ENCODE results near the gene ACTRT2. TPM values are rescaled to one million over a fixed set of nuclear protein-coding genes. Genes with fewer than 3 reads are reported as not detected.

ACTRT2 gene
- total RNA-seq, 1 donor from 2014 or later = not detected

- no peak for DNase-seq
Observed at GRCh38 chr1:3033040-3033789, 11.9 kb downstream of the ACTRT2 start.

GRCh38 chr1:3033790-3034090 lies 12.5 kb downstream of the ACTRT2 start:
- DNase-seq = no peak

- no peak for DNase-seq
Observed at GRCh38 chr1:3034162-3034561, 12.9 kb downstream of the ACTRT2 start.

GRCh38 chr1:3034728-3035562 lies 13.7 kb downstream of the ACTRT2 start:
- no peak for DNase-seq

- DNase-seq = no peak
Observed at GRCh38 chr1:3035563-3036446, 14.5 kb downstream of the ACTRT2 start.

GRCh38 chr1:3036447-3037280 lies 15.4 kb downstream of the ACTRT2 start:
- DNase-seq = no peak

GRCh38 chr1:3037281-3038040 lies 16.2 kb downstream of the ACTRT2 start:
- DNase-seq = no peak

- no peak for DNase-seq
Observed at GRCh38 chr1:3038113-3038551, 16.9 kb downstream of the ACTRT2 start.

GRCh38 chr1:3038571-3039181 lies 17.4 kb downstream of the ACTRT2 start:
- no peak for DNase-seq

- no peak for DNase-seq
Observed at GRCh38 chr1:3040004-3040403, 18.7 kb downstream of the ACTRT2 start.

- DNase-seq = no peak
Observed at GRCh38 chr1:3042481-3042880, 21.2 kb downstream of the ACTRT2 start.

- no peak for DNase-seq
Observed at GRCh38 chr1:3049164-3049563, 27.9 kb downstream of the ACTRT2 start.

- no peak for DNase-seq
Observed at GRCh38 chr1:3049905-3050304, 28.6 kb downstream of the ACTRT2 start.

GRCh38 chr1:3050603-3051002 lies 29.3 kb downstream of the ACTRT2 start:
- no peak for DNase-seq

- no peak for DNase-seq
Observed at GRCh38 chr1:3051270-3052268, 30.3 kb downstream of the ACTRT2 start.

GRCh38 chr1:3052501-3052900 lies 31.2 kb downstream of the ACTRT2 start:
- DNase-seq = no peak

- DNase-seq = no peak
Observed at GRCh38 chr1:3053366-3053980, 32.2 kb downstream of the ACTRT2 start.

GRCh38 chr1:3053986-3054385 lies 32.7 kb downstream of the ACTRT2 start:
- DNase-seq = no peak

- DNase-seq = no peak
Observed at GRCh38 chr1:3054474-3054873, 33.2 kb downstream of the ACTRT2 start.
